GM23338 (cell line): ENCODE results near the gene NTMT1. TPM values are rescaled to one million over a fixed set of nuclear protein-coding genes. Genes with fewer than 3 reads are reported as not detected.

Experiments
- ATAC-seq: fragments of 200-7000 bp; cut with Tn5 transposase; 3 replicates; pipeline ENCODE4 v1.9.1; 2020
- DNase-seq: peaks from one replicate; pipeline ENCODE4 v3.0.0-alpha.2; 2015; ENCODE audit warnings: low spot score
- H2AFZ ChIP-seq: fragments of 200-600 bp; sonication (generic); 2 replicates; pipeline ENCODE4 v1.8.0; 2016; ENCODE audit warnings: antibody characterized with exemption, mild to moderate bottlenecking, moderate library complexity
- H3F3A ChIP-seq: fragments of 200-600 bp; sonication (generic); replicated peaks from 2 replicates; pipeline ENCODE4 v1.8.0; 2017; ENCODE audit warnings: antibody characterized with exemption, mixed run types, low read depth
- H3K27ac ChIP-seq: fragments of 200-600 bp; sonication (generic); 2 replicates; pipeline ENCODE4 v1.6.1; 2016; ENCODE audit warnings: low read depth
- H3K27me3 ChIP-seq: fragments of 200-600 bp; sonication (generic); 2 replicates; pipeline ENCODE4 v1.8.0; 2016; ENCODE audit warnings: mild to moderate bottlenecking, mixed run types, moderate library complexity; ENCODE audit not compliant: insufficient read depth
- H3K36me3 ChIP-seq: fragments of 200-600 bp; sonication (generic); 2 replicates; pipeline ENCODE4 v1.8.0; 2016; ENCODE audit warnings: mild to moderate bottlenecking; ENCODE audit not compliant: insufficient read depth
- H3K4me1 ChIP-seq: fragments of 200-600 bp; sonication (generic); 2 replicates; pipeline ENCODE4 v1.8.0; 2016; ENCODE audit warnings: mild to moderate bottlenecking, moderate library complexity; ENCODE audit not compliant: insufficient read depth
- H3K4me2 ChIP-seq: fragments of 200-600 bp; sonication (generic); 2 replicates; pipeline ENCODE4 v1.7.1; 2017; ENCODE audit warnings: mixed run types
- H3K4me3 ChIP-seq: fragments of 200-600 bp; sonication (generic); 2 replicates; pipeline ENCODE4 v1.6.1; 2016; ENCODE audit warnings: mixed run types
- H3K79me2 ChIP-seq: fragments of 200-600 bp; sonication (generic); replicated peaks from 2 replicates; pipeline ENCODE4 v1.8.0; 2017; ENCODE audit warnings: mild to moderate bottlenecking; ENCODE audit not compliant: insufficient read depth
- H3K9me2 ChIP-seq: fragments of 200-600 bp; sonication (generic); 2 replicates; pipeline ENCODE4 v1.8.0; 2017; ENCODE audit not compliant: insufficient read depth
- H4K20me1 ChIP-seq: fragments of 200-600 bp; sonication (generic); replicated peaks from 2 replicates; pipeline ENCODE4 v1.8.0; 2017; ENCODE audit warnings: mild to moderate bottlenecking; ENCODE audit not compliant: insufficient read depth
- H3K27ac Mint-ChIP-seq: 2 replicates; pipeline ENCODE4 v1.8.0; 2020; ENCODE audit warnings: inconsistent platforms, mild to moderate bottlenecking, moderate library complexity, mixed read lengths
- H3K27me3 Mint-ChIP-seq: 3 replicates; pipeline ENCODE4 v1.8.0; 2022; ENCODE audit warnings: low read depth, mild to moderate bottlenecking, moderate library complexity, mixed read lengths, inconsistent platforms; ENCODE audit not compliant: insufficient read depth, poor library complexity
- H3K36me3 Mint-ChIP-seq: 3 replicates; pipeline ENCODE4 v1.8.0; 2021; ENCODE audit warnings: low read depth, mild to moderate bottlenecking, inconsistent platforms, moderate library complexity, mixed read lengths
- H3K4me1 Mint-ChIP-seq: 3 replicates; pipeline ENCODE4 v1.8.0; 2020; ENCODE audit warnings: mild to moderate bottlenecking, inconsistent platforms, mixed read lengths
- H3K4me3 Mint-ChIP-seq: 3 replicates; pipeline ENCODE4 v1.8.0; 2021; ENCODE audit warnings: moderate library complexity, mild to moderate bottlenecking, inconsistent platforms, mixed read lengths
- H3K9me3 Mint-ChIP-seq: 3 replicates; pipeline ENCODE4 v1.8.0; 2020; ENCODE audit warnings: moderate library complexity, mild to moderate bottlenecking, inconsistent platforms, mixed read lengths
- CREB1 ChIP-seq: fragments of 250-450 bp; sonication (Bioruptor Pico); IDR thresholded peaks from 2 replicates; pipeline ENCODE4 v1.5.0; 2020; ENCODE audit warnings: low read depth, mild to moderate bottlenecking, moderate library complexity
- EZH2 ChIP-seq: fragments of 200-600 bp; sonication (generic); IDR thresholded peaks from one replicate; pipeline ENCODE4 v1.8.0; 2017; ENCODE audit warnings: antibody characterized with exemption, mild to moderate bottlenecking, low read depth; ENCODE audit not compliant: unreplicated experiment
- JUNB ChIP-seq: IDR thresholded peaks from one replicate; pipeline ENCODE4 v1.6.1; 2016; ENCODE audit warnings: antibody characterized with exemption; ENCODE audit not compliant: unreplicated experiment
- NANOG ChIP-seq: IDR thresholded peaks from 2 replicates; pipeline ENCODE4 v1.6.1; 2016; ENCODE audit warnings: antibody characterized with exemption, borderline replicate concordance
- POLR2AphosphoS5 ChIP-seq: IDR thresholded peaks from 2 replicates; pipeline ENCODE4 v1.6.1; 2016; ENCODE audit warnings: antibody characterized with exemption, low read depth
- REST ChIP-seq: IDR thresholded peaks from one replicate; pipeline ENCODE4 v1.6.1; 2018; ENCODE audit warnings: antibody characterized with exemption; ENCODE audit not compliant: unreplicated experiment
- STAT1 ChIP-seq: IDR thresholded peaks from one replicate; pipeline ENCODE4 v1.6.1; 2016; ENCODE audit warnings: antibody characterized with exemption; ENCODE audit not compliant: unreplicated experiment
- ZNF114 ChIP-seq: fragments of 250-450 bp; sonication (Bioruptor Pico); IDR thresholded peaks from 2 replicates; pipeline ENCODE4 v1.5.0; 2020; ENCODE audit warnings: mild to moderate bottlenecking, moderate library complexity
- ZNF331 ChIP-seq: fragments of 250-450 bp; sonication (Bioruptor Pico); IDR thresholded peaks from 2 replicates; pipeline ENCODE4 v1.5.0; 2020; ENCODE audit warnings: low read depth, mild to moderate bottlenecking, moderate library complexity
- ZNF462 ChIP-seq: fragments of 250-450 bp; sonication (Bioruptor Pico); IDR thresholded peaks from 2 replicates; pipeline ENCODE4 v1.5.0; 2020; ENCODE audit warnings: mild to moderate bottlenecking, moderate library complexity
- long read RNA-seq: library from polyadenylated mRNA; unstranded; transcript quantifications from one replicate; pipeline ENCODE4 v2.0.0, GENCODE V29; 2020; ENCODE audit not compliant: unreplicated experiment
- polyA plus RNA-seq: library from polyadenylated mRNA; unstranded; fragments of >200 nt; fragmentation: Nextera tagmentation; extraction: Ambion mirVana; gene quantifications from 2 replicates; pipeline ENCODE4 v1.2.1, GENCODE V29; 2016
- total RNA-seq: library from RNA; depleted of rRNA; stranded (reverse); fragments of >200 nt; shearing (Covaris generic); gene quantifications from 2 replicates; pipeline ENCODE4 v1.2.3, GENCODE V29; 2014; rRNA removed
- TF ChIP-seq, protein P1 (sequence below): IDR thresholded peaks from 2 replicates; pipeline ENCODE4 v1.6.1; 2016; ENCODE audit warnings: antibody characterized with exemption
- TF ChIP-seq, protein P2 (sequence below), 2 experiments: fragments of 200-600 bp in 1 of 2; sonication (generic) in 1 of 2; conservative IDR thresholded peaks; 2 replicates each; pipeline versions ENCODE4 v1.5.1 to v1.6.1; 2016 to 2017; ENCODE audit warnings: antibody characterized with exemption in 2 of 2, low read depth in 2 of 2, mild to moderate bottlenecking in 2 of 2, moderate library complexity in 1 of 2

Gene NTMT1
- total RNA-seq: 44.2 and 59.4 TPM in 2 replicates
- 97.4 and 108 TPM in 2 replicates for polyA plus RNA-seq
- long read RNA-seq, transcript NTMT1-202 (4 exons, 741 nt): minor isoform, 9 of 80 reads
- long read RNA-seq, transcript NTMT1-203 (4 exons, 1,315 nt): major isoform, 57 of 80 reads
- long read RNA-seq, partial matches to known transcripts: 0 of 80 reads
- long read RNA-seq, other reads (novel, unspliced or antisense): 6 of 80 reads

GRCh38 chr9:129626079-129626624 lies at the start of gene NTMT1:
TSS of gene NTMT1 (plus strand) at chr9:129626163. CDS start at chr9:129632704, 6,541 bp downstream.
- Histone ChIP-seq H3K9me2 (no peaks in the 10 kb centered on the region), H3K4me3 (peak within 1 kb of the TSS; percentile 98), H3K4me2 (peak within 1 kb of the TSS; percentile 100), H3K27me3 (peaks cover 15% of the 10 kb centered on the region), H3K79me2 (peaks cover 51% of the 10 kb centered on the region), H2AFZ (peak within 1 kb of the TSS; percentile 93; the same call in 1 of the 2 replicates), H3K36me3 (no peaks in the 10 kb centered on the region), H4K20me1 (peaks cover 44% of the 10 kb centered on the region), H3K4me1 (peaks cover 33% of the 10 kb centered on the region), H3K27ac (peak within 1 kb of the TSS; percentile 88; the same call in 1 of the 2 replicates), H3F3A (0 out of 2 replicates have a peak, but pooled peaks cover 6% of the 10 kb centered on the region)
- H3K4me3 Mint-ChIP-seq: peak within 1 kb of the TSS; percentile 77
- DNase-seq: peak; percentile 85
- H3K4me1 Mint-ChIP-seq: peaks cover 51% of the 10 kb centered on the region
- H3K36me3 Mint-ChIP-seq: peaks cover 14% of the 10 kb centered on the region
- no peaks in the 10 kb centered on the region for H3K9me3 Mint-ChIP-seq
- peak; percentile 63 for ATAC-seq
- TF ChIP-seq ZNF462 (CRISPR knock-in tag) (no peak), NANOG (no peak), JUNB (peak; percentile 15), CREB1 (CRISPR knock-in tag) (peak; percentile 92), REST (no peak), STAT1 (no peak), EZH2 (no peak), ZNF114 (CRISPR knock-in tag) (no peak), ZNF331 (CRISPR knock-in tag) (no peak), POLR2AphosphoS5 (peak; percentile 98)
- TF ChIP-seq, protein P1, sequence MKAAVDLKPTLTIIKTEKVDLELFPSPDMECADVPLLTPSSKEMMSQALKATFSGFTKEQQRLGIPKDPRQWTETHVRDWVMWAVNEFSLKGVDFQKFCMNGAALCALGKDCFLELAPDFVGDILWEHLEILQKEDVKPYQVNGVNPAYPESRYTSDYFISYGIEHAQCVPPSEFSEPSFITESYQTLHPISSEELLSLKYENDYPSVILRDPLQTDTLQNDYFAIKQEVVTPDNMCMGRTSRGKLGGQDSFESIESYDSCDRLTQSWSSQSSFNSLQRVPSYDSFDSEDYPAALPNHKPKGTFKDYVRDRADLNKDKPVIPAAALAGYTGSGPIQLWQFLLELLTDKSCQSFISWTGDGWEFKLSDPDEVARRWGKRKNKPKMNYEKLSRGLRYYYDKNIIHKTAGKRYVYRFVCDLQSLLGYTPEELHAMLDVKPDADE: peak; percentile 64
- TF ChIP-seq, protein P2, sequence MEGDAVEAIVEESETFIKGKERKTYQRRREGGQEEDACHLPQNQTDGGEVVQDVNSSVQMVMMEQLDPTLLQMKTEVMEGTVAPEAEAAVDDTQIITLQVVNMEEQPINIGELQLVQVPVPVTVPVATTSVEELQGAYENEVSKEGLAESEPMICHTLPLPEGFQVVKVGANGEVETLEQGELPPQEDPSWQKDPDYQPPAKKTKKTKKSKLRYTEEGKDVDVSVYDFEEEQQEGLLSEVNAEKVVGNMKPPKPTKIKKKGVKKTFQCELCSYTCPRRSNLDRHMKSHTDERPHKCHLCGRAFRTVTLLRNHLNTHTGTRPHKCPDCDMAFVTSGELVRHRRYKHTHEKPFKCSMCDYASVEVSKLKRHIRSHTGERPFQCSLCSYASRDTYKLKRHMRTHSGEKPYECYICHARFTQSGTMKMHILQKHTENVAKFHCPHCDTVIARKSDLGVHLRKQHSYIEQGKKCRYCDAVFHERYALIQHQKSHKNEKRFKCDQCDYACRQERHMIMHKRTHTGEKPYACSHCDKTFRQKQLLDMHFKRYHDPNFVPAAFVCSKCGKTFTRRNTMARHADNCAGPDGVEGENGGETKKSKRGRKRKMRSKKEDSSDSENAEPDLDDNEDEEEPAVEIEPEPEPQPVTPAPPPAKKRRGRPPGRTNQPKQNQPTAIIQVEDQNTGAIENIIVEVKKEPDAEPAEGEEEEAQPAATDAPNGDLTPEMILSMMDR (conservative IDR thresholded peaks at IDR 0.05; ENCODE audit: low read depth in 2 of 2): no peak
- H3K27ac Mint-ChIP-seq: peak within 1 kb of the TSS; percentile 88
- peaks cover 21% of the 10 kb centered on the region for H3K27me3 Mint-ChIP-seq
